Right renal cortex interstitium (tissue), 3 donors: ENCODE measurements around the gene SPIB. TPM values are rescaled to one million over a fixed set of nuclear protein-coding genes. Genes with fewer than 3 reads are reported as not detected.
"Not testable (repeated sequence)": the region's sequence is repeated elsewhere in the genome, so short reads cannot be mapped to it uniquely, and the experiment has no call there.

Source experiments
- DNase-seq, 3 donors: peaks; one replicate each; pipeline ENCODE4 v3.0.0-alpha.2; 2013; ENCODE audit warnings: low read depth in 3 of 3, low spot score in 2 of 3
- polyA plus RNA-seq, 3 donors: library from polyadenylated mRNA; unstranded; fragments of 120-200 nt; gene quantifications; one replicate each; pipeline ENCODE4 v1.2.1, GENCODE V29; 2013; ENCODE audit not compliant: insufficient read length in 3 of 3

SPIB gene
- polyA plus RNA-seq, 3 donors = 0.28 to 0.91 (median 0.82) TPM

DNA sequence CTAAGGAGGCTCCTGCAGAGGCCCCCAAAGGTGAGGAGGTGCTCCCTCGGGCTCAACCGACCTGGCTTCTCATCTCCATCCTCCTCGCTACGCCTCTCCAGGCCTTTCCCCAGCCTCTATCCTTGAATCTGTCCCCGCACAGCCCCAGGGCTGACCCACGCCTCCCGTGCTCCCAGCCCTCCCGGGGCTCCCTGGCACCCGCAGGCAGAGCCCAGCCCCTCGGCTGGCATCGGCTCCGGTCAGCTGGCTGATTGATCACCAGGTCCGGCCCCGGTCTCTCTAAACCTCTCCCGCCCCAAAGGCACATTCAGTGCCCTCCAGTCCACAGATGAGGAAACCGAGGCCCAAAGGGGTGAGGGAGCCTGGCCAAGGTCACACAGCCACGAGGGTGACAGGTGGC, 16.5 kb downstream of the SPIB start:
- no peak for DNase-seq

DNA sequence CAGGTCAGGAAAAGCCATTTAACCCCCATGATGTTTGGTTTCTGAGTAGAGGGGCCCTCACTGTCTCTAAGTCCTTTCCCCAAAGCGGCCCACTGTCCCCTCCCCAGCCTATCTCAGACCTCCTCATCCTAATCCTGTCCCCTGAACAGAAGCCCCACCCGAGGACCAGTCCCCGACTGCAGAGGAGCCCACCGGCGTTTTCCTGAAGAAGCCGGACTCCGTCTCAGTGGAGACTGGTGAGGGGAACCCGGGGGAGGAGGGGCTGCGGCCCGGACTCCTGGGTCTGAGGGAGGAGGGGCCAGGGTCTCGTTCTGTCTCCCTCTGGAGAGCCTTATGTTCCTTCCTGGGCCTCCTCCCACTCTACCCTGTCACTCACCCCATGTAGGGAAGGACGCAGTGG, 16.9 kb downstream of the SPIB start:
- DNase-seq = no peak

DNA sequence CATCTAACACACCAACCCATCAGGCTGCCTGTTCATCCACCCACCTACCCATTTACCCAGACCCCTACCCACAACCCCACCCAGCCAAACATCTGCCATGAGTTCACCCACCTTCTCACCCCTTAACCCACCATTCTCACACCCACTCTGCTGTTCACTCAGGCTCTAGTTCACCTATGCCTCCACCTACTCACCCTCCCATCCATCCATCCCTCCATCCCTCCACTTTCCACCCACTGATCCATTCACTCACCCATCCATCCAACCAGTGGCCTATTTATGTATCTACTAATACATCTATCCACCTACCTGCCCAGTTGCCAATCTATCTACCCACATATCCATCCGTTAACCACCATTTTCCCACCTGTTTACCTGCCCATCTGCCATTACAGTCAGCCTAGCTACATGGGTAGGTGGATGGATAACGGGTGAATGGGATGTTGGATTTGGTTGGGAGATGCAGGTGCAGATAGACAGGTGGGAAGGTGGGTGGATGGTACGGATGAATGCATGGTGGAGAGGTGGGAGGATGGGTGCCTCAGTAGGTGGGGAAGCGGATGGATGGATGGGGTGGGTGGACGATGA, 19.2 kb downstream of the SPIB start:
- DNase-seq = no peak

DNA sequence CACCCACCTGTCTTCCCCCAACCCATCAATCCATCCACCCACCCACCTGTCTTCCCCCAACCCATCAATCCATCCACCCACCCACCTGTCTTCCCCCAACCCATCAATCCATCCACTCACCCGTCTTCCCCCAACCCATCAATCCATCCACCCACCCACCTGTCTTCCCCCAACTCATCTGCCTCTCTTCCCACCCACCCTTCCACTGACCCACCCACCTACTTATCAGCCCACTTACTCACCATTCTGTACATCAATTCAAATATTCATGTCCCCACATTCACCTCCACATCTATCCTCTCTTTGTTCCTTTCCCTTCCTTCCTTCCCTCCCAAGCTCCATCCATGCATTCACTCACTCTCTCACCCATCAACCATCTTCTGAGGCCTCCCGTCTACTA, 20.4 kb downstream of the SPIB start:
- DNase-seq = not testable (repeated sequence)

DNA sequence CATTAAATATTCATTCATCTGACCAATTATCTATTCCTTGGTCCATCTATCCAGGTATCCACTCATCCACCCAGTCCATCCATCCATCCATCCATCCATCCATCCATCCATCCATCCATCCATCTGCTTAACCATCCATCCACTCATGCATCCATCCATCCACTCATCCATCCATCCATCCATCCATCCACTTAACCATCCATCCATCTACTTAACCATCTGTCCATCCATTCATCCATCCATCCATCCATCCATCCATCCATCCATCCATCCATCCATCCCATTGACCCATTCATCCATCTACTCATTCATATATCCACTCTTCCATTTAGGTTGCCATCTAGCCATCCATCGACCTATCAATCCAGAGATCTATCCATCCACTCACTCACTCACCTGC, 25.3 kb downstream of the SPIB start:
- no peak for DNase-seq

DNA sequence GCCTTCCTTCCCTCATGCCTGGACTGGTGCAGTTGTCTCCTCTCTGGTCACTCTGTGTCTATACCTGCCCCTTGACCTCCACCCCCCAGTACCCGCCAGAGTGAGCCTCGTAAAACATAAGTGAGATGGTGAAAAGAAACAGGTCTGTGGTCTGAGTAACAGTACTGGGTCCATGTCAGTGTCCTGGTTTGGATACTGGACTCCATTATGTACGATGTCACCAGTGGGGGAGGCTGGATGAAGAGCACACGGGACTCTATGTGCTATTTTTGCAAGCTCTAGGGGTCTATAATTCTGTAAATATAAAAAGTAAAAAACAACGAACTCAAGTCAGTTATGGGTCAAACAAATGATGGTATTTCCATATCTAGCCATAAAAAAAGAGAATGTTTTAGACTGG, 28.3 kb downstream of the SPIB start:
- DNase-seq = no peak

DNA sequence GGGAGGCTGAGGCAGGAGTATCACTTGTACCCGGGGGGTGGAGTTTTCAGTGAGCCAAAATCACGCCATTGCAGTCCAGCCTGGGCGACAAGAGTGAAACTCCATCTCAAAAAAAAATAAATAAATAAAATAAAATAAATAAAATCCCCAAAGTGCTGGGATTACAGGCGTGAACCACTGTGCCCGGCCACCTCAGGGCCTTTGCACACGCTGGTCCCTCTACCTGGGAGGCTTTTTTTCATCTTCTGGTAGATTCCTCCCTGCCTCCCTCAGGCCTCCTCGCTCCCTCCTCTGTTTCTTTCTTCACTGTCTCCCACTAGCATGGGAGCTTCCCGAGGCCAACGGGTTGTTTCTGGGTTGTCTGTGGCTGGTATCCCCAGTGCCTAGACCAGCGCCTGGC, 29.0 kb downstream of the SPIB start:
- no peak for DNase-seq

DNA sequence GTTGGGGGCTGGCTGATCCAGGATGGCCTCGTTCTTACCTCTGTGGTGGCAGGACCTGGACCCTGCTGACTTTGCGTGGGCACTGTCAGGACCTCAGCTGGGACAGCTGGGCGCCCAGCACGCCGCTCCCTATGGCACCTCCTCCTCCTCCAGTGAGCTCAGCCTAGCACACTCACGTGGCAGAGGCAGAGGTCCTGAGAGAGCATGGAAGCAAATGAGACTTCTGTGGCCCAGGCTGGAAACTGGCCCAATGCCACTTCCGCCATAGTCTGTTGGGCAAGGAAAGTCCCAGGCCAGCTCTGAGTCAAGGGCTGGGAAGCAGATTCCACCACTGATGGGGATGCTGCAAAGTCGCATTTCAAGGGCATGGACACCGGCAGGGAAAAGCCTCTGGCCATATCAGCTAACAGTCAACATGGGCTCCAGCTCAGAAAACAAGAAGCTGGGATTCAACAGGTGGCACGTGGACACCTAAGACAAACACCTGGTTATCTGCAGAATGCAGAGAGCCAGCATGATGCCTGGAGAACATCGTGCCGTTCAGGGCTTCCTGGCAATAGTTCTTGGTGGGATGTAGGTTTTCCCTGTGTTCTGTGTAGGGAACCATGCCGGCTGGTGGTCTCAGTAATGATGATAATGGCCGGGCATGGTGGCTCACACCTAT, 30.6 kb downstream of the SPIB start:
- DNase-seq = no peak

DNA sequence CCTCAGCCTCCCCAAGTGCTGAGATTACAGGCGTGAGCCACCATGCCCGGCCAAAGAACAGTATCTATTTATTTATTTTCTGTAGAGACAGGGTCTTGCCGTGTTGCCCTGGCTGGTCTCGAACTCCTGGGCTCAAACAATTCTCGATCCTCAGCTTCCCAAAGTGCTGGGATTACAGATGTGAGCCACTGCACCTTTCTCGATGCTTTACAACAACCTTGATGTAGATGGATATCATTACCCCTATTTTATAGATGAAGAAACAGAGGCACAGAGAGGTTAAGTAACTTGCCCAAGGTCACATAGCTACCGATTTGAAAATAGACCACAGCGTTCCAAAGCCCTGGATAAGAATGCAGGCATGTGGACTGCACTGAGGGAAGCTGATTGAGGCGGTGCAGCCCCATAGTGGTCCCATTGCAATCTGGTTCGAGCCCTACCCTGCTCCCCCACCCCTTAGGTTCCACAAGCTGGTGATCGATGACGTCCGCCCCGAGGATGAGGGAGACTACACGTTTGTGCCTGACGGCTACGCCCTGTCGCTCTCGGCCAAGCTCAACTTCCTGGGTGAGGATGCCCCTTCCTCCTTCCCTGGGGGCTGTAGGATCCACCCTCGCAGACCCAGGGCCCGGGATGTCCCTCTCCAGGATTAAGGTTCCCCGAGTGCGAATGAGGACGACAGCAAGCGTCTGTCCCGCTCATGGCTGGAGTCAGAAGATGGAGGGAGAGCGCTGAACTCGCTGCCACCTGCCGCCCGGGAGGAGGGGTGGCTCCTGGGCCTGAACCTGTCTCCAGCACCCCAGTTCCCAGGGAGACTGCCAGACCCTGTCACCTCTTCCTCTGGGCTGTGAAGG, 31.9 kb downstream of the SPIB start:
- DNase-seq = no peak

DNA sequence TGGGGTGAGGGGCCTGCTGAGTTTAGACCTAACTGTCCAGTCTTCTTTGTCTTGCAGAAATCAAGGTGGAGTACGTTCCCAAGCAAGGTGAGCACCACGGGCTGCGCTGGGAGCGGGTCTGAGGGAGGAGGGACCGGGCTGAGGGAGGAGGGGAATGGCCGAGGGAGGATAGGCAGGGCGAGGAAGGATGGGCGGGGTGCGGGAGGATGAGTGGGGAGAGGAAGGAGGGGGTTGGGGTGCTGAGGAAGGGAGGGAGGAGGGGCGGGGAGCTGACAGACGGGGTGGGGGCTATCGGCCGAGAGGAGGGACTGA, 32.4 kb downstream of the SPIB start:
- no peak for DNase-seq

DNA sequence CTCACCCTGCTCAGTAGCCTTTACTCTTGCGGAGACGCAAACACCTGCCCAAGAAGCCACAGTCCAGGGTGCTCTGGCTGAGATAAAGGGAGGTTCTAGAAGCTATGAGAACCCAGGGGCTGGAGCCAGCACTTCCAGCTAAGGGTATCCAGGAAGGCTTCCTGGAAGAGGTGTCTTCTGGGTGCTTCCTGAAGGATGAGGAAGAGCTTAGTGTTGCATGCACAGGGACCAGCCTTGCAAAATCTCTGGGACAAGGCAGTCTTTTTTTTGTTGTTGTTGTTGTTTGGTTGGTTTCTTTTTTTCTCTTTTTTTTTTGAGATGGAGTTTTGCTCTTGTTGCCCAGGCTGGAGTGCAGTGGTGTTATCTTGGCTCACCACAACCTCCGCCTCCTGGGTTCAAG, 34.5 kb downstream of the SPIB start:
- no peak for DNase-seq

DNA sequence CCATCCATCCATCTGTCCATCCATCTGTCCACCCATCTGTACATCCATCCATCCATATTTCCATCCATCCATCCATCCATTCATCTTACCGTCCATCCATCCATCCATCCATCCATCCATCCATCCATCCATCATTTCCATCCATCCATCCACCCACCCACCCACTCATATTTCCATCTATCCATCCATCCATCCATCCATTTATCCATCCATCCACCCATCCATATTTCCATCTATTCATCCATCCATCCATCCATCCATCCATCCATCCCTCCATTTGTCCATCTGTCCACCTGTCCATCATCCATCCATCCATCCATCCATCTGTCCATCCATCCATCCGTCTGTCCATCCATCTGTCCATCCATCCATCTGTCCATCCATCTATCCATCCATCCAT, 37.3 kb downstream of the SPIB start:
- no peak for DNase-seq

DNA sequence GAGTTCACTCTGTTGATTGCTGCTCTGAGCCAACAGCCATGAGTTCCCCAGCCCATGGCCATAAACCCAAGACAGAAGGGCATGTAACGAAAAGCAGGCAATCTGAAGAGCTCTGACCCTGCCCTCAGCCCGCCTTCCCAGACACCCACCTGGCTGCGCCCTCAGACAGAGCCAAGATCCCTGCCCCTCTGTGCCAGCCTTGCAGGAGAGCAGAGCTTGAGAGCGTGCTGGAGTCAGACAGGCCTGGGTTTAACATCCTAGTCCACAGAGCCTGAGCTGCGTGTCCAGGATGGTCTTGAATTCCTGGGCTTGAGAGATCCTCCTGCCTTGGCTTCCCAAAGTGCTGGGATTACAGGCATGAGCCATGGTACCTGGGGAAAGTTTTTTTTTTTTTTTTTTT, 38.6 kb downstream of the SPIB start:
- DNase-seq = no peak

DNA sequence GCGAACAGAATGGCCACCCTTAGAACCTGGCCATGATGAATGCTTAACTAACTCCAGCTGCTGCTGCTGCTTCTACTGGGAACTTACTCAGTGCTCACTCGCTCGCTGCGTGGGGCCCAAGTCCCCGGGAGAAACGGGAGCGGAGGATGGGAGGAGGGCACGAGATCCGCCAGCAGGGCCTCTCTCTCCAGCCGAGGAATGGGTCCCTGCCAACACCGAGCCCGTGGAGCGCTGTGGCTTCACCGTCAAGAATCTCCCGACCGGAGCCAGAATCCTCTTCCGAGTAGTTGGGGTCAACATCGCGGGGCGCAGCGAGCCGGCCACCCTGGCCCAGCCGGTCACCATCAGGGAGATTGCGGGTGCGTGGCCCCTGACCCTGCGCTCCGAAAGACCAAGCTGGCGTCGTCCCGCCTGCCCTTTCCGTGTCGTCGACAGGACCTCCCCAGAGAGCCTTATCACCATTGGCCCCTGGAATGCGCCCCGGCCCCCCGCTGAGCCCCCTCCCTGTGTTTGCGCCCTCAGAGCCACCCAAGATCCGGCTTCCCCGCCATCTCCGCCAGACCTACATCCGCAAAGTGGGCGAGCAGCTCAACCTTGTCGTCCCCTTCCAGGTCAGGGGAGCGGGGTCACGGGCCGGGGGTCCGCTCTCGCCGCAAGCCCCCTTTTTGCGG, 39.8 kb downstream of the SPIB start:
- DNase-seq = no peak

DNA sequence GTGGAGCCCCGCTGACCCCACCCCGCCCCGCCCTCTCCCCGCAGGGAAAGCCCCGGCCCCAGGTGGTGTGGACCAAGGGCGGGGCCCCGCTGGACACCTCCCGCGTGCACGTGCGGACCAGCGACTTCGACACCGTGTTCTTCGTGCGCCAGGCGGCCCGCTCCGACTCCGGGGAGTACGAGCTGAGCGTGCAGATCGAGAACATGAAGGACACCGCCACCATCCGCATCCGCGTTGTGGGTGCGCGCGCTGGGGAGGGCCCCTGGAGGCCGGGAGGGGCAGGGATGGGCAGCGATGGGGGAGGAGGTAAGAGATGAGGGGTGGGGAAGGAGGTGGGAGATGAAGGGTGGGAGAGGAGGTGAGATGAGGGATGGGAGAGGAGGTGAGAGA, 40.3 kb downstream of the SPIB start:
- no peak for DNase-seq

DNA sequence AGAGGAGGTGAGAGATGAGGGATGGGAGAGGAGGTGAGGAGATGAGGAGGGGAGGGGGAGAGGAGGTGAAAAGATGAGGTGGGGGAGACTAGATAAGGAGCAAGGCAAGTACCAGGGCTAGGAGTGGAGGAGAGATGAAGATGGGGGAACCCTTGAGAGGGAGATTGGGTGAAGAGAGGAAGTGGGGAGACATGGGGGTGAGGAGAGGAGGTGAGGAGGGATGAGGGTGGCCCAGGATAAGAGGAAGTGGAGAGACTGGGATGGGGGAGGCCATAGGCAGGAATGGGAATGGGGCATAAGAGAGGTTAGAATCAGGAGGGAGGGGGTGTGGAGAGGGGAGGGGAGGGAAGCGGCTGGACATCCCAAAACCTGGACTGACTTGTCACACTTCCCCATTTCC, 40.9 kb downstream of the SPIB start:
- DNase-seq = no peak

DNA sequence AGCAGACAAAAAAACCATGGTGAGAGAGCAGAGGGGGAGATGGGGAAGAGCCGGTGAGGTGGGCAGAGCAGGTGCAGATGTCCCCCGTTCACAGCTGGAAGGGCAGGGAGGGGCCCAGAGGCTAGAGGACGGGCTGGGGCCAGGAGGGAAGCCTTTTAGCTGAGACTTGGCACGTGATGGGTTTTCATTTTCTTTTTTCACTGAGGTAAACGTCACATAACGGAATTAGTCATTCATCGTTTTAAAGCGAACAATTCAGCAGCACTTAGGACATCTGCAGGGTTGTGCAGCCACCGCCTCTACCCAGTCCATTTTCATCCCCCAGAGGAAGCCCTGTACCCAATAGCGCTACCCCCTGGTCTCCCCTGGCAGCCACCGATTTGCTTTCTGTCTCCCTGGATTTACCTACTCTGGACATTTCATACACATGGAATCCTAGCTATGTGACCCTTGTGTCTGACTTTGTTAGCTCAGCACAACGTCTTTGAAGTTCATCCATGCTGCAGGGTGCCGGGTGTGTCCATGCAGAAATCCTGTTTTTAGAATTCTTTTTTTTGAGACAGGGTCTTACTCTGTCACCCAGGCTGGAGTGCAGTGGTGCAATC, 41.5 kb downstream of the SPIB start:
- DNase-seq = no peak

DNA sequence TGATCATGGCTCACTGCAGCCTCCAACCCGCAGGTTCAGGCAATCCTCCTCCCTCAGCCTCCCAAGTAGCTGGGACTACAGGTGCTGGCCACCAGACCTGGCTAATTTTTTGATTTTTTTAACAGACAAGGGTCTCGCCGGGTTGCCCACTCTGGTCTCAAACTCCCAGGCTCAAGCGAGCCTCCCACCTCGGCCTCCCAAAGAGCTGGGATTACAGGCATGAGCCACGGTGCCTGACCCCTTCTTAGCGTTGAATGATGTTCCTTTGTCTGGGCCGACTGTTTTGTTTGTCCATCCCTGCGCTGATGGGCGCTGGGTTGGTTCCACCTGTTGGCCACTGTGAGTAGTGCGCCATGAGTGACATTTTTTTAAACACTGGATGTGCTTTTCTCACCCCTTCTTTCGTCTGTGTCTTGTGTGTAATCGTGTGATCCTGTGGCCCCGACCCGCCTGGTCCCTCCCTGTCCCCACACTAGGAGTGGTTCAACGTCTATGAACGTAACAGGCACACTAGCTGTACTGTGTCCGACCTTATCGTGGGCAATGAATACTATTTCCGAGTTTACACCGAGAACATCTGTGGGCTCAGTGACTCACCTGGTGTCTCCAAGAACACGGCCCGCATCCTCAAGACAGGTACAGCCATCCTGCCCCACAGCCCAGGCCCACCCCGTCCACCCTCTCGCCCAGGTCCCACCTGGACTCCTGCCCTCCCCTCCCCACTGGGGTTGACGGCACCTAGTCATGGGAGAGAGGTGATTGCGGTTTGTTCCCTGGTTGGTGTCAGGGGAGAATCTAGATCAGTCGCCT, 42.5 kb downstream of the SPIB start:
- DNase-seq = no peak

DNA sequence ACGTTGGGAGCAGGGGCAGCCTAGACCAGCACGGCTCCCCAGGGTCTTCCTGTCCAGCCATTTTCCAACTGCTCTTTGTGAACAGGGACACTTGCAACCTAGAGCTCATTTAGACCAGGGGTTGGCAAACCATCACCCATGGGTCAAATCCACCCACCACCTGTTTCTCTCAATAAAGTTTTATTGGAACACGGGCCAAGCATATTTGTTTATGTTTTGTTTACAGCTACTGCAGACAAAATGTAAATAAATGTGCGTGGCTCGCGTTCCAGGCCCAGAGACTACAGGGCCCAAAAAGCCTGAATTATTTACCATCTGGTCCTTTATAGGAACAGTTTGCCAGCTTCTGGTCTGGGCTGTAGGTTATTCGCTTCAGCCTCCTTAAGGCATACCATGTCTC, 44.2 kb downstream of the SPIB start:
- DNase-seq = no peak

DNA sequence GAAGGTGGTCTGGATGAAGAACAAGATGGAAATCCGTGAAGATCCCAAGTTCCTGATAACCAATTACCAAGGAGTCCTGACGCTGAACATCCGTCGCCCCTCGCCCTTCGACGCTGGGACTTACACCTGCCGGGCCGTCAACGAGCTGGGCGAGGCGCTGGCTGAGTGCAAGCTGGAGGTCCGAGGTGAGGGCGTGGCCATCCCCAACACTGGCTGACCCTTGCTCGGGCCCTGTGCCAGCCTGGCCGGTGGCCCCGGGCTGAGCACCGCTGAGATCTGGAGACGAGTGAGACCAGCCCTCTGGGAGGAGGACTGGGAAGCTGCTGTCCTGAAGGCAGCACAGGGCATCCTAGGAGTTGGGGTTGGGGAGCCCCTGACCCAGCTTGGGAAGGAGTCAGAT, 45.6 kb downstream of the SPIB start:
- no peak for DNase-seq
